Neural cell (in vitro differentiated cells): ENCODE data around the gene HSP90AA1.

ENCODE experiments used
- CTCF ChIP-seq: fragments of 450-650 bp; IDR thresholded peaks from 2 replicates; pipeline ENCODE4 v1.5.1; 2014; ENCODE audit warnings: antibody characterized with exemption, mild to moderate bottlenecking, moderate library complexity; ENCODE audit not compliant: poor library complexity, severe bottlenecking
- EP300 ChIP-seq: fragments of 450-650 bp; conservative IDR thresholded peaks from 2 replicates; pipeline ENCODE4 v1.6.1; 2014; ENCODE audit warnings: antibody characterized with exemption, mild to moderate bottlenecking, moderate library complexity; ENCODE audit not compliant: poor library complexity, severe bottlenecking
- EZH2 ChIP-seq: fragments of 200-600, 300-800 bp; shearing (Covaris generic), sonication (generic); IDR thresholded peaks from 2 replicates; pipeline ENCODE4 v1.6.1; 2014; ENCODE audit warnings: antibody characterized with exemption, low read length, borderline replicate concordance, mild to moderate bottlenecking; ENCODE audit not compliant: insufficient read depth, poor library complexity, severe bottlenecking
- POLR2AphosphoS5 ChIP-seq: IDR thresholded peaks from 2 replicates; pipeline ENCODE4 v1.6.1; 2012
- RAD21 ChIP-seq: fragments of 450-650 bp; conservative IDR thresholded peaks from 2 replicates; pipeline ENCODE4 v1.6.1; 2014; ENCODE audit warnings: antibody characterized with exemption, mild to moderate bottlenecking, moderate library complexity
- REST ChIP-seq: IDR thresholded peaks from 2 replicates; pipeline ENCODE4 v1.6.1; 2012; ENCODE audit warnings: borderline replicate concordance
- SMC3 ChIP-seq: fragments of 450-650 bp; conservative IDR thresholded peaks from 2 replicates; pipeline ENCODE4 v1.6.1; 2014; ENCODE audit warnings: antibody characterized with exemption, mild to moderate bottlenecking, moderate library complexity; ENCODE audit not compliant: poor library complexity
- TAF1 ChIP-seq: IDR thresholded peaks from 2 replicates; pipeline ENCODE4 v1.6.1; 2012; ENCODE audit warnings: low read depth

- TF ChIP-seq CTCF (no peak), TAF1 (no peak), EZH2 (no peak), POLR2AphosphoS5 (no peak), EP300 (no peak), RAD21 (no peak), REST (no peak), SMC3 (no peak)
Observed at GRCh38 chr14:102095231-102095870, 8.5 kb upstream of the HSP90AA1 start.
